Measurements from ENCODE around the gene TMEM63A. TPM values are rescaled to one million over a fixed set of nuclear protein-coding genes. Genes with fewer than 3 reads are reported as not detected.

TMEM63A gene
- total and polyA plus RNA-seq, 11 donors = 13.7 to 42.7 (median 25.3) TPM

DNA sequence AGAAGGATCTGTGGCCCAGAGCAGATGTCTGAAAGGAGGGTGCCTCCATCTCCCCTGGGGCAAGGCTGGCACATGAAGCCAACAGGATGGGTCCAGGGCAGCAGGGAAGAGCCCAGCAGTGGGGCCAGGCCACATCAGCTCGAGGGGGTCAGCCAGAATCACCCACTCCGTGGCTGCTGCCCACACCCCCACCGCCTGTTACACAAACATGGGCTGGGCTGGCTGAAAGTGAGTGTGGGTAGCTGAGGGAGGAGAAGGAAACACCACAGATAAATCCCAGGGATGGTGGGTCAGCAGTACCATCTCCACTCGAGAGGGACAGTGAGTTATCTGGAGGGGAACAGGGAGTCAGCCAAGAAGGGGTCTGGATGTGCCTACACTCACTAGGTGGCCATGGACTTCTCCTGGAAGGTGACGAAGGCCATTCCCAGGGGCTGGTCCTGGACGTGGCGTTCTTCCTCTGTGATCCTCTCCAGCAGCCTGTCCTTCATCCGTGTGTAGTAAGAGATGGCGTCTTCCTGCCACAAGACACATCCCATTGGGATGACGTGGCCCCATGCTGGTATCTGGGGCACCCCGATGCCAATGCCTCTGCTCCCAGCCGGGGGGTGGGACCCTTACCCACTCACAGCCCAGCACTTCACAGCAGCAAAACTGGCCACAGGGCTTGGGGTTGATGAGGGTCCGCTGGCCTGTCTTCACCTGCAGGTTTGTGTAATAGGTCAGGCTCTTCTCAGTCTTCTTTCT is 20.2 kb downstream of the TMEM63A start:
- no peaks in the 10 kb centered on the region for H3K9me3 ChIP-seq
- peaks cover 0 to 16% (median 0%) of the 10 kb centered on the region in 12 donors for H3K4me1 ChIP-seq
- WGBS, 4 donors = 90 to 93% (median 91%) methylated on average over 6 to 13 of the region's 13 CpGs
- ATAC-seq = no peak
- H3K36me3 ChIP-seq = peaks cover 0 to 99% (median 91%) of the 10 kb centered on the region in 9 donors
- DNase-seq = no peak
- no peak overlapping the region for H3K27ac ChIP-seq
- intact Hi-C loops (cut with DNase I) = loop anchor here in 1 of 10 donors (10.0 kb wide), 1 partner anchor 113 kb away; no protein-coding TSS in a partner anchor
- H3K27me3 ChIP-seq = no peaks in the 10 kb centered on the region
- TF ChIP-seq, protein P1, sequence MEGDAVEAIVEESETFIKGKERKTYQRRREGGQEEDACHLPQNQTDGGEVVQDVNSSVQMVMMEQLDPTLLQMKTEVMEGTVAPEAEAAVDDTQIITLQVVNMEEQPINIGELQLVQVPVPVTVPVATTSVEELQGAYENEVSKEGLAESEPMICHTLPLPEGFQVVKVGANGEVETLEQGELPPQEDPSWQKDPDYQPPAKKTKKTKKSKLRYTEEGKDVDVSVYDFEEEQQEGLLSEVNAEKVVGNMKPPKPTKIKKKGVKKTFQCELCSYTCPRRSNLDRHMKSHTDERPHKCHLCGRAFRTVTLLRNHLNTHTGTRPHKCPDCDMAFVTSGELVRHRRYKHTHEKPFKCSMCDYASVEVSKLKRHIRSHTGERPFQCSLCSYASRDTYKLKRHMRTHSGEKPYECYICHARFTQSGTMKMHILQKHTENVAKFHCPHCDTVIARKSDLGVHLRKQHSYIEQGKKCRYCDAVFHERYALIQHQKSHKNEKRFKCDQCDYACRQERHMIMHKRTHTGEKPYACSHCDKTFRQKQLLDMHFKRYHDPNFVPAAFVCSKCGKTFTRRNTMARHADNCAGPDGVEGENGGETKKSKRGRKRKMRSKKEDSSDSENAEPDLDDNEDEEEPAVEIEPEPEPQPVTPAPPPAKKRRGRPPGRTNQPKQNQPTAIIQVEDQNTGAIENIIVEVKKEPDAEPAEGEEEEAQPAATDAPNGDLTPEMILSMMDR (IDR thresholded peaks at IDR 0.05) = no peak
- no peak for TF ChIP-seq POLR2A (IDR thresholded peaks at IDR 0.05)
- no peak overlapping the region for H3K4me3 ChIP-seq

GRCh38 chr1:225860876-225861441 is 21.2 kb downstream of the TMEM63A start:
- no peak overlapping the region for H3K4me3 ChIP-seq
- H3K27ac ChIP-seq = no peak overlapping the region
- H3K9me3 ChIP-seq = no peaks in the 10 kb centered on the region
- ATAC-seq (no peak), DNase-seq (no peak)
- TF ChIP-seq POLR2A (IDR thresholded peaks at IDR 0.05) = no peak
- TF ChIP-seq, protein P1 (IDR thresholded peaks at IDR 0.05) = no peak
- H3K36me3 ChIP-seq = peaks cover 0 to 97% (median 91%) of the 10 kb centered on the region in 9 donors
- intact Hi-C loops (cut with DNase I) = loop anchor here in 1 of 10 donors (10.0 kb wide), 1 partner anchor 114 kb away; no protein-coding TSS in a partner anchor
- peaks cover 0 to 10% (median 0%) of the 10 kb centered on the region in 12 donors for H3K4me1 ChIP-seq
- H3K27me3 ChIP-seq = no peaks in the 10 kb centered on the region
- WGBS, 4 donors = 88 to 94% (median 91%) methylated on average over 6 to 7 of the region's 7 CpGs

DNA sequence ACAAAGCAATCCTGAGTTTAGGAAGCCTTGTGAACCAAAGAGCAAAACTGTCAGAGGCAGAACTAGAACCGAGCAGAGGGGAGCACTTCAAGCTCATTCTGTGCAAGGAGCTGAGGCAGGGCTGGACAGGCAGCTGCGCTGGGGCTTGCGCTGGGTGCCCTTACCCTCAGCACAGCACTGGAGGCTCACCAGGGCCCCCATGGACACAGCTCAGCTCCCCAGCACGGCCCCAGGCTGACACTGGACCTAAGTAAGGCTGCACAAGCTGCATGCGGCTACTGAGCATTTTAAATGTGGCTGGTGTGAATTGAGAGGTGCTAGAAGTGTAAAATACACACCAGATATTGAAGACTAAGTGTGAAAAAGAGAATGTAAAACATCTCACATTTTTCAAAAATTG is 22.1 kb downstream of the TMEM63A start:
- Histone ChIP-seq H3K9me3 (no peaks in the 10 kb centered on the region), H3K4me1 (peaks cover 0 to 9% (median 0%) of the 10 kb centered on the region in 12 donors), H3K27ac (no peak overlapping the region), H3K36me3 (peaks cover 0 to 97% (median 91%) of the 10 kb centered on the region in 9 donors), H3K4me3 (no peak overlapping the region), H3K27me3 (no peaks in the 10 kb centered on the region)
- TF ChIP-seq POLR2A (IDR thresholded peaks at IDR 0.05) = no peak
- TF ChIP-seq, protein P1 (IDR thresholded peaks at IDR 0.05) = no peak
- ATAC-seq (no peak), DNase-seq (no peak)
- 94 to 96% (median 96%) methylated on average over 5 of the region's 5 CpGs for WGBS, 4 donors
- intact Hi-C loops (cut with DNase I) = loop anchor here in 1 of 10 donors (10.0 kb wide), 1 partner anchor 115 kb away; no protein-coding TSS in a partner anchor

- H3K36me3 ChIP-seq = peaks cover 0 to 97% (median 92%) of the 10 kb centered on the region in 9 donors
- intact Hi-C loops (cut with DNase I) = loop anchor here in 1 of 10 donors (10.0 kb wide), 1 partner anchor 56 kb away; no protein-coding TSS in a partner anchor
Measured at GRCh38 chr1:225859151-225859550, 23.0 kb downstream of the TMEM63A start.

More at GRCh38 chr1:225859151-225859550, 23.0 kb downstream of the TMEM63A start:
- 87 to 91% (median 91%) methylated on average over 5 of the region's 5 CpGs for WGBS, 4 donors
- H3K4me3 ChIP-seq = no peak overlapping the region
- no peaks in the 10 kb centered on the region for H3K9me3 ChIP-seq
- no peak overlapping the region for H3K27ac ChIP-seq
- no peaks in the 10 kb centered on the region for H3K27me3 ChIP-seq
- H3K4me1 ChIP-seq = peaks cover 0 to 9% (median 0%) of the 10 kb centered on the region in 12 donors
- DNase-seq (no peak), ATAC-seq (no peak)
- TF ChIP-seq POLR2A (IDR thresholded peaks at IDR 0.05) = no peak
- TF ChIP-seq, protein P1 (IDR thresholded peaks at IDR 0.05) = no peak

Data from heart left ventricle (tissue), 16 donors.